Transverse colon (tissue), 4 donors: ENCODE results near the gene FLYWCH1. TPM values are rescaled to one million over a fixed set of nuclear protein-coding genes. Genes with fewer than 3 reads are reported as not detected.
A peak's percentile ranks its signal among the peaks of the same experiment; 100 is the strongest.

ENCODE experiments used
- DNase-seq: peaks from one replicate; pipeline ENCODE4 v3.0.0-alpha.2; 2019
- H3K27ac ChIP-seq, 4 donors: fragments of 200-600 bp; sonication (generic); 2 replicates each; pipeline ENCODE4 v1.5.1; 2016 to 2018; ENCODE audit warnings: inconsistent platforms in 4 of 4
- H3K27me3 ChIP-seq: fragments of 200-600 bp; sonication (generic); 2 replicates; pipeline ENCODE4 v1.5.1; 2017; ENCODE audit warnings: inconsistent platforms
- H3K36me3 ChIP-seq, 4 donors: fragments of 200-600 bp; sonication (generic); 2 replicates each; pipeline ENCODE4 v1.5.1; 2017 to 2019; ENCODE audit warnings: inconsistent platforms in 4 of 4
- H3K4me1 ChIP-seq, 4 donors: fragments of 200-600 bp; sonication (generic); 2 replicates each; pipeline ENCODE4 v1.5.1; 2017 to 2020; ENCODE audit warnings: inconsistent platforms in 4 of 4
- H3K4me3 ChIP-seq, 4 donors: fragments of 200-600 bp; sonication (generic); 1 replicate in 1 of 4; 2 replicates in 3 of 4; pipeline versions ENCODE4 v1.5.1 to v1.6.1; 2017 to 2019; ENCODE audit warnings: inconsistent platforms in 4 of 4
- H3K9me3 ChIP-seq, 2 donors: fragments of 200-600 bp; sonication (generic); 2 replicates each; pipeline ENCODE4 v1.5.1; 2017 to 2019; ENCODE audit warnings: inconsistent platforms in 2 of 2
- EP300 ChIP-seq: sonication (generic); formaldehyde crosslinking; IDR thresholded peaks from one replicate; pipeline ENCODE4 v1.6.1; 2017; ENCODE audit warnings: antibody characterized with exemption, low read depth
- POLR2A ChIP-seq: fragments of 450-650 bp; IDR thresholded peaks from one replicate; pipeline ENCODE4 v1.6.1; 2016; ENCODE audit warnings: antibody characterized with exemption, mild to moderate bottlenecking, moderate library complexity
- POLR2AphosphoS5 ChIP-seq, 3 donors: sonication (generic); formaldehyde crosslinking; IDR thresholded peaks; one replicate each; pipeline ENCODE4 v1.6.1; 2016; ENCODE audit warnings: antibody characterized with exemption in 3 of 3
- WGBS, 2 donors: methylation state at CpG; one replicate each; pipeline ENCODE4 v1.1.5; 2018; ENCODE audit warnings: low coverage in 1 of 2; 5-methylcytosine and 5-hydroxymethylcytosine counted together
- in situ Hi-C, 4 donors: fragments of 200-750 bp; cut with MboI; loops; one replicate each; pipeline versions ENCODE4 v1.15.0 to v1.15.1; 2017; ENCODE audit warnings: low sequenced_read_pairs in 3 of 4, low pct_ligation_motif_present in 1 of 4, low pct_unique_long_range_greater_than_20kb in 1 of 4
- intact Hi-C: fragments of 100-400 bp; cut with DNase I; formaldehyde crosslinking; loops from one replicate; pipeline ENCODE4 v1.15.1; 2023; ENCODE audit warnings: low total_unique reads
- total RNA-seq, 4 donors: library from RNA; depleted of rRNA; stranded (reverse); fragments of >200 nt; gene quantifications; one replicate each; pipeline ENCODE4 v1.1.0, GENCODE V29; 2016
- TF ChIP-seq, protein P1 (sequence below), 5 experiments: fragments of 200-600 bp in 3 of 5; fragments of 450-650 bp in 2 of 5; sonication (generic) in 3 of 5; IDR thresholded peaks; 1 replicate in 2 of 5; 2 replicates in 3 of 5; pipeline ENCODE4 v1.5.1; 2016 to 2017; ENCODE audit warnings: antibody characterized with exemption in 5 of 5, inconsistent platforms in 3 of 5, mild to moderate bottlenecking in 2 of 5, moderate library complexity in 1 of 5

The FLYWCH1 gene
- total RNA-seq, 4 donors from 2014 or later, result 29.1 to 59.1 (median 34.6) TPM

GRCh38 chr16:2968368-2968737 lies 56.6 kb downstream of the FLYWCH1 start:
- peak overlapping the region; percentile 26 to 84 (median 74) for H3K27ac ChIP-seq
- H3K9me3 ChIP-seq, result no peaks in the 10 kb centered on the region
- H3K27me3 ChIP-seq, result peaks cover 55% of the 10 kb centered on the region
- intact Hi-C loops, result no loop called here
- H3K4me1 ChIP-seq, result peaks cover 32 to 61% (median 56%) of the 10 kb centered on the region in 4 donors
- H3K4me3 ChIP-seq, result peak overlapping the region in 3 of 4 donors; percentile 59 to 80 (median 63)
- in situ Hi-C loops, result no loop called here
- no peaks in the 10 kb centered on the region for H3K36me3 ChIP-seq
- TF ChIP-seq POLR2A, result no peak
- no peak for TF ChIP-seq POLR2AphosphoS5 (IDR thresholded peaks at IDR 0.05)
- no peak for TF ChIP-seq EP300
- WGBS, 2 donors, result 16% methylated on average over 18 of the region's 18 CpGs; no CpG with 5 or more reads in 1 of the 2 donors
- DNase-seq, result peak; percentile 42

GRCh38 chr16:2968738-2969544 lies 57.2 kb downstream of the FLYWCH1 start, which contains the start of gene PAQR4:
Gene PAQR4, plus strand, starts transcription at chr16:2969348. Its CDS starts 327 bp downstream, at chr16:2969675.
- Histone ChIP-seq H3K9me3 (no peaks in the 10 kb centered on the region), H3K4me1 (peaks cover 27 to 55% (median 50%) of the 10 kb centered on the region in 4 donors), H3K4me3 (peak within 1 kb of the TSS; percentile 38 to 80 (median 61)), H3K36me3 (no peaks in the 10 kb centered on the region), H3K27ac (peak within 1 kb of the TSS; percentile 54 to 84 (median 74)), H3K27me3 (peaks cover 49% of the 10 kb centered on the region)
- in situ Hi-C loops (no loop called here), intact Hi-C loops (no loop called here)
- peak; percentile 89 for DNase-seq
- TF ChIP-seq POLR2AphosphoS5 (IDR thresholded peaks at IDR 0.05) (peak in 2 of 3 donors; percentile 47 to 48), POLR2A (peak; percentile 9)
- TF ChIP-seq, protein P1, sequence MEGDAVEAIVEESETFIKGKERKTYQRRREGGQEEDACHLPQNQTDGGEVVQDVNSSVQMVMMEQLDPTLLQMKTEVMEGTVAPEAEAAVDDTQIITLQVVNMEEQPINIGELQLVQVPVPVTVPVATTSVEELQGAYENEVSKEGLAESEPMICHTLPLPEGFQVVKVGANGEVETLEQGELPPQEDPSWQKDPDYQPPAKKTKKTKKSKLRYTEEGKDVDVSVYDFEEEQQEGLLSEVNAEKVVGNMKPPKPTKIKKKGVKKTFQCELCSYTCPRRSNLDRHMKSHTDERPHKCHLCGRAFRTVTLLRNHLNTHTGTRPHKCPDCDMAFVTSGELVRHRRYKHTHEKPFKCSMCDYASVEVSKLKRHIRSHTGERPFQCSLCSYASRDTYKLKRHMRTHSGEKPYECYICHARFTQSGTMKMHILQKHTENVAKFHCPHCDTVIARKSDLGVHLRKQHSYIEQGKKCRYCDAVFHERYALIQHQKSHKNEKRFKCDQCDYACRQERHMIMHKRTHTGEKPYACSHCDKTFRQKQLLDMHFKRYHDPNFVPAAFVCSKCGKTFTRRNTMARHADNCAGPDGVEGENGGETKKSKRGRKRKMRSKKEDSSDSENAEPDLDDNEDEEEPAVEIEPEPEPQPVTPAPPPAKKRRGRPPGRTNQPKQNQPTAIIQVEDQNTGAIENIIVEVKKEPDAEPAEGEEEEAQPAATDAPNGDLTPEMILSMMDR (IDR thresholded peaks at IDR 0.05), result no peak
- WGBS, 2 donors, result 3% methylated on average over 47 of the region's 98 CpGs; no CpG with 5 or more reads in 1 of the 2 donors

DNA sequence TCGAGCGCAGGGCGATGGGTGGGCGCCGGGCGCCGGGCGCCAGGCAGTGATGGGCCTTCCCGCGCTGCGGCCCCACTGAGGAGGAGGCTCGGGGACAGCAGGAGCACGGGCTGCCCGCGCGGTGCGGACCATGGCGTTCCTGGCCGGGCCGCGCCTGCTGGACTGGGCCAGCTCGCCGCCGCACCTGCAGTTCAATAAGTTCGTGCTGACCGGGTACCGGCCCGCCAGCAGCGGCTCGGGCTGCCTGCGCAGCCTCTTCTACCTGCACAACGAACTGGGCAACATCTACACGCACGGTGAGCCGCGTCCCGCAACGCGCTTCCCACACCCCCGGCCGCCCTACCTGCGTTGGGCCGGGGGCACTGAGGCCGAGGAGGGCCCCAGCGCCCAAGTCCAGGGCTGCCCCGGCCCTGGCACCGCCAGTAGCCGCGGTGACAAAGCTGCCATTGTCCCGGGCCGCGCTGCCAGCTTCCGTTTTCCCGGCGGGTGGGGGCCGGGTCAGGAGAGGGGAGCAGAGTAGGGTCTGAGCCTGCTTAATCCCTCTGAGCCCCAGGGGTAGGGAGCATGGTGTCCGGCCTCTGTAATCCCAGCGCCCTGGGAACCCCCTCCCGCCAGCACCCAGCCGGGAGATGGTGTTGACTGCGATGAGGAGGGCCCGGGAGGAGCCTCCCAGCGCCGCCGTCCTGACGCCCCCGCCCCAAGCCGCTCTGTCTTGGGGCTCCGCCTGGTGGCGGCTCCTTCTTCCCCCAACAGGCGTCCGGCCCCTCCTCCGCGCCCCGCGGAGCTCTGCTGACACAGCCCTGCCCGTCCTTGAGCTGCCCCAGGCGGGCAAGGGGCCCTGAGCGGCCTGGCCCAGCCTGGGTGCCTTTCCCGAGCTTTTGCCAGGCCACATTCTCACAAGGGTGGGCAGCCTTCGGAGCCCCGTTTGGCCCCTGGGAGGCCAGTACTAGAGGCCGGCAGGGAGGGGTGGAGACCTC lies 58.1 kb downstream of the FLYWCH1 start:
- DNase-seq, result peak; percentile 68
- 6% methylated on average over 8 of the region's 83 CpGs; no CpG with 5 or more reads in 1 of the 2 donors for WGBS, 2 donors
- in situ Hi-C loops (no loop called here), intact Hi-C loops (no loop called here)
- Histone ChIP-seq H3K36me3 (no peaks in the 10 kb centered on the region), H3K27ac (peak overlapping the region; percentile 54 to 84 (median 74)), H3K4me3 (peak overlapping the region; percentile 38 to 80 (median 61)), H3K4me1 (peaks cover 18 to 46% (median 41%) of the 10 kb centered on the region in 4 donors), H3K9me3 (no peaks in the 10 kb centered on the region), H3K27me3 (peaks cover 40% of the 10 kb centered on the region)
- TF ChIP-seq EP300 (no peak), POLR2A (peak; percentile 19), POLR2AphosphoS5 (IDR thresholded peaks at IDR 0.05) (no peak)
- TF ChIP-seq, protein P1 (IDR thresholded peaks at IDR 0.05), result peak; percentile 35 to 57 (median 38)

GRCh38 chr16:2970563-2970962 lies 58.8 kb downstream of the FLYWCH1 start:
- no peak for DNase-seq
- Histone ChIP-seq H3K4me1 (peaks cover 14 to 39% (median 34%) of the 10 kb centered on the region in 4 donors), H3K27me3 (peaks cover 33% of the 10 kb centered on the region), H3K27ac (peak overlapping the region in 2 of 4 donors; percentile 78 to 84), H3K36me3 (no peaks in the 10 kb centered on the region), H3K4me3 (peak overlapping the region in 3 of 4 donors; percentile 59 to 80 (median 63)), H3K9me3 (no peaks in the 10 kb centered on the region)
- in situ Hi-C loops, result no loop called here
- intact Hi-C loops, result no loop called here
- no peak for TF ChIP-seq POLR2AphosphoS5 (IDR thresholded peaks at IDR 0.05)
- no peak for TF ChIP-seq EP300
- no peak for TF ChIP-seq POLR2A
- TF ChIP-seq, protein P1 (IDR thresholded peaks at IDR 0.05), result no peak
- WGBS, 2 donors, result 76% methylated on average over 6 of the region's 6 CpGs; no CpG with 5 or more reads in 1 of the 2 donors
